Measurements from ENCODE around the gene CXorf51B. TPM values are rescaled to one million over a fixed set of nuclear protein-coding genes. Genes with fewer than 3 reads are reported as not detected.
"Not testable (repeated sequence)": the region's sequence is repeated elsewhere in the genome, so short reads cannot be mapped to it uniquely, and the experiment has no call there.

Gene CXorf51B
- not detected for total RNA-seq

GRCh38 chrX:146809471-146809870 lies at the start of gene CXorf51B:
CXorf51B (plus strand) TSS chrX:146809771; CDS start chrX:146809792, 21 bp downstream.
- POLR2A ChIA-PET, CTCF ChIA-PET: not testable (repeated sequence)

- POLR2A ChIA-PET, CTCF ChIA-PET: not testable (repeated sequence)
These were observed 5.1 kb downstream of the CXorf51B start, which contains the start of gene CXorf51A for GRCh38 chrX:146814644-146815043. CXorf51A (minus strand) TSS chrX:146814744; CDS start chrX:146814723, 21 bp downstream.

GRCh38 chrX:146831994-146832393 lies 22.4 kb downstream of the CXorf51B start:
- CTCF ChIA-PET: no interaction called here
- POLR2A ChIA-PET: no interaction called here

GRCh38 chrX:146854281-146854680 lies 44.7 kb downstream of the CXorf51B start:
- CTCF ChIA-PET: no interaction called here
- POLR2A ChIA-PET: no interaction called here

Other genes starting within 250 kb of the CXorf51B start
- gene CXorf51A, start 5.0 kb downstream of the CXorf51B start, total RNA-seq: not detected

Data from activated CD8-positive, alpha-beta memory T cell treated with anti-CD3 and anti-CD28 coated beads for 36 hours (primary cell).